HepG2 (cell line): Measurements from ENCODE around the gene PIM3. TPM values are rescaled to one million over a fixed set of nuclear protein-coding genes. Genes with fewer than 3 reads are reported as not detected.

Source experiments
- ASH2L ChIP-seq: fragments of 300-600, 200-600 bp; sonication (generic); IDR thresholded peaks from 2 replicates; pipeline ENCODE4 v1.7.0; 2017; ENCODE audit warnings: low read depth, mild to moderate bottlenecking, moderate library complexity, mixed read lengths, low read length; ENCODE audit not compliant: insufficient read length
- ATRX ChIP-seq: sonication (generic); formaldehyde crosslinking; IDR thresholded peaks from 2 replicates; pipeline ENCODE4 v1.4.0; 2020; ENCODE audit warnings: missing genetic modification reagents, borderline replicate concordance
- EZH2 ChIP-seq: conservative IDR thresholded peaks from 2 replicates; pipeline ENCODE4 v1.6.1; 2012; ENCODE audit warnings: mild to moderate bottlenecking, low read depth, low read length, moderate library complexity
- FOXC1 ChIP-seq: sonication (generic); formaldehyde crosslinking; IDR thresholded peaks from 2 replicates; pipeline ENCODE4 v1.8.0; 2022; ENCODE audit warnings: mild to moderate bottlenecking, missing genetic modification reagents, borderline replicate concordance
- HNF1B ChIP-seq: sonication (generic); formaldehyde crosslinking; IDR thresholded peaks from 2 replicates; pipeline ENCODE4 v1.5.1; 2020; ENCODE audit warnings: mild to moderate bottlenecking, moderate library complexity, missing genetic modification reagents
- MAFF ChIP-seq: IDR thresholded peaks from 2 replicates; pipeline ENCODE4 v1.6.1; 2011; ENCODE audit warnings: low read depth, low read length, improper control_type of control experiment
- NFRKB ChIP-seq: fragments of 450-650 bp; IDR thresholded peaks from 2 replicates; pipeline ENCODE4 v1.6.1; 2017
- NKX3-1 ChIP-seq: sonication (generic); formaldehyde crosslinking; IDR thresholded peaks from 2 replicates; pipeline ENCODE4 v1.5.0; 2020; ENCODE audit warnings: missing genetic modification reagents
- NR2F2 ChIP-seq: IDR thresholded peaks from 2 replicates; pipeline ENCODE4 v1.6.1; 2012; ENCODE audit warnings: low read depth, inconsistent platforms, borderline replicate concordance
- RFX3 ChIP-seq: IDR thresholded peaks from 2 replicates; pipeline ENCODE4 v1.6.1; 2016; ENCODE audit warnings: missing biosample characterization, missing genetic modification reagents
- SALL1 ChIP-seq: sonication (generic); formaldehyde crosslinking; IDR thresholded peaks from 2 replicates; pipeline ENCODE4 v1.8.0; 2022; ENCODE audit warnings: mild to moderate bottlenecking, missing genetic modification reagents
- TBP ChIP-seq: sonication (generic); formaldehyde crosslinking; IDR thresholded peaks from 2 replicates; pipeline ENCODE4 v1.5.0; 2020; ENCODE audit warnings: missing genetic modification reagents
- ZNF234 ChIP-seq: sonication (generic); formaldehyde crosslinking; conservative IDR thresholded peaks from 2 replicates; pipeline ENCODE4 v1.5.1; 2020; ENCODE audit warnings: mild to moderate bottlenecking, missing genetic modification reagents
- ZNF430 ChIP-seq: sonication (generic); formaldehyde crosslinking; IDR thresholded peaks from 2 replicates; pipeline ENCODE4 v1.9.0; 2021; ENCODE audit warnings: mild to moderate bottlenecking, missing genetic modification reagents
- ZNF788 ChIP-seq: sonication (generic); formaldehyde crosslinking; IDR thresholded peaks from 2 replicates; pipeline ENCODE4 v1.5.0; 2020; ENCODE audit warnings: mild to moderate bottlenecking, missing genetic modification reagents, borderline replicate concordance
- ZNF839 ChIP-seq: sonication (generic); formaldehyde crosslinking; IDR thresholded peaks from 2 replicates; pipeline ENCODE4 v1.4.0; 2020; ENCODE audit warnings: missing genetic modification reagents, mild to moderate bottlenecking, borderline replicate concordance
- ZUFSP ChIP-seq: sonication (generic); formaldehyde crosslinking; IDR thresholded peaks from 2 replicates; pipeline ENCODE4 v1.9.0; 2021; ENCODE audit warnings: missing genetic modification reagents, mild to moderate bottlenecking, borderline replicate concordance
- ZXDC ChIP-seq: sonication (generic); formaldehyde crosslinking; IDR thresholded peaks from 2 replicates; pipeline ENCODE4 v1.5.0; 2020; ENCODE audit warnings: mild to moderate bottlenecking, missing genetic modification reagents
- polyA plus RNA-seq, 8 experiments: library from polyadenylated mRNA; depleted of rRNA in 3 of 8; stranded (reverse) in 7 of 8; unstranded in 1 of 8; fragments of >200 nt; fragmentation: Illumina TruSeq in 4 of 8; extraction: Trizol in 4 of 8; gene quantifications; 2 replicates each; pipeline versions ENCODE4 v1.2.1 to v1.2.3, GENCODE V29; 2011 to 2016; ENCODE audit warnings: low read depth in 4 of 8, missing spikeins in 1 of 8, mixed read lengths in 1 of 8; ENCODE audit not compliant: insufficient read depth in 1 of 8
- total RNA-seq, 5 experiments: library from RNA; depleted of rRNA; stranded (reverse); fragments of >200 nt; fragmentation: Illumina TruSeq; extraction: Trizol; gene quantifications; 2 replicates each; pipeline ENCODE4 v1.2.3, GENCODE V29; 2016; ENCODE audit warnings: low read depth in 1 of 5
- TF ChIP-seq, protein P1 (sequence below): sonication (generic); formaldehyde crosslinking; IDR thresholded peaks from 2 replicates; pipeline ENCODE4 v1.8.0; 2022; ENCODE audit warnings: mild to moderate bottlenecking, missing genetic modification reagents, moderate library complexity
- TF ChIP-seq, protein P2 (sequence below): sonication (generic); formaldehyde crosslinking; IDR thresholded peaks from 2 replicates; pipeline ENCODE4 v1.4.0; 2020; ENCODE audit warnings: missing genetic modification reagents, borderline replicate concordance

Gene PIM3
- total and polyA plus RNA-seq, 2 of the 13 experiments (the other 11 are each of a cell fraction or from before 2014, with no cell fraction given): 21.6 to 31.2 TPM

GRCh38 chr22:49966774-49967705 lies 6.5 kb downstream of the PIM3 start (continued):
- TF ChIP-seq FOXC1: peak; percentile 60; the same call in 1 of the 2 replicates
- TF ChIP-seq TBP (CRISPR knock-in tag): no peak
- no peak for TF ChIP-seq ZUFSP
- no peak for TF ChIP-seq ZNF234 (CRISPR knock-in tag)
- TF ChIP-seq NR2F2: peak; percentile 68; the same call in 1 of the 2 replicates
- TF ChIP-seq EZH2: no peak
- no peak for TF ChIP-seq ZNF839 (CRISPR knock-in tag)
- TF ChIP-seq RFX3: no peak
- TF ChIP-seq ZNF430 (CRISPR knock-in tag): peak; percentile 61; the same call in 1 of the 2 replicates
- no peak for TF ChIP-seq ATRX
- TF ChIP-seq, protein P1, sequence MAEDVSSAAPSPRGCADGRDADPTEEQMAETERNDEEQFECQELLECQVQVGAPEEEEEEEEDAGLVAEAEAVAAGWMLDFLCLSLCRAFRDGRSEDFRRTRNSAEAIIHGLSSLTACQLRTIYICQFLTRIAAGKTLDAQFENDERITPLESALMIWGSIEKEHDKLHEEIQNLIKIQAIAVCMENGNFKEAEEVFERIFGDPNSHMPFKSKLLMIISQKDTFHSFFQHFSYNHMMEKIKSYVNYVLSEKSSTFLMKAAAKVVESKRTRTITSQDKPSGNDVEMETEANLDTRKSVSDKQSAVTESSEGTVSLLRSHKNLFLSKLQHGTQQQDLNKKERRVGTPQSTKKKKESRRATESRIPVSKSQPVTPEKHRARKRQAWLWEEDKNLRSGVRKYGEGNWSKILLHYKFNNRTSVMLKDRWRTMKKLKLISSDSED: peak; percentile 69; the same call in 1 of the 2 replicates
- TF ChIP-seq MAFF: no peak
- no peak for TF ChIP-seq ZXDC (CRISPR knock-in tag)
- TF ChIP-seq, protein P2, sequence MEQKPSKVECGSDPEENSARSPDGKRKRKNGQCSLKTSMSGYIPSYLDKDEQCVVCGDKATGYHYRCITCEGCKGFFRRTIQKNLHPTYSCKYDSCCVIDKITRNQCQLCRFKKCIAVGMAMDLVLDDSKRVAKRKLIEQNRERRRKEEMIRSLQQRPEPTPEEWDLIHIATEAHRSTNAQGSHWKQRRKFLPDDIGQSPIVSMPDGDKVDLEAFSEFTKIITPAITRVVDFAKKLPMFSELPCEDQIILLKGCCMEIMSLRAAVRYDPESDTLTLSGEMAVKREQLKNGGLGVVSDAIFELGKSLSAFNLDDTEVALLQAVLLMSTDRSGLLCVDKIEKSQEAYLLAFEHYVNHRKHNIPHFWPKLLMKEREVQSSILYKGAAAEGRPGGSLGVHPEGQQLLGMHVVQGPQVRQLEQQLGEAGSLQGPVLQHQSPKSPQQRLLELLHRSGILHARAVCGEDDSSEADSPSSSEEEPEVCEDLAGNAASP (CRISPR knock-in tag): no peak
- TF ChIP-seq NKX3-1 (CRISPR knock-in tag): no peak; the same call in 1 of the 2 replicates
- TF ChIP-seq HNF1B (CRISPR knock-in tag): no peak
- peak; percentile 50; the same call in 1 of the 2 replicates for TF ChIP-seq SALL1 (CRISPR knock-in tag)
- 0 out of 2 replicates have a peak, but pooled peaks have one; percentile 15 for TF ChIP-seq ZNF788 (CRISPR knock-in tag)
- TF ChIP-seq NFRKB: no peak
- TF ChIP-seq ASH2L: no peak
